Measurements from ENCODE around the gene TDRD9.

TDRD9 gene

DNA sequence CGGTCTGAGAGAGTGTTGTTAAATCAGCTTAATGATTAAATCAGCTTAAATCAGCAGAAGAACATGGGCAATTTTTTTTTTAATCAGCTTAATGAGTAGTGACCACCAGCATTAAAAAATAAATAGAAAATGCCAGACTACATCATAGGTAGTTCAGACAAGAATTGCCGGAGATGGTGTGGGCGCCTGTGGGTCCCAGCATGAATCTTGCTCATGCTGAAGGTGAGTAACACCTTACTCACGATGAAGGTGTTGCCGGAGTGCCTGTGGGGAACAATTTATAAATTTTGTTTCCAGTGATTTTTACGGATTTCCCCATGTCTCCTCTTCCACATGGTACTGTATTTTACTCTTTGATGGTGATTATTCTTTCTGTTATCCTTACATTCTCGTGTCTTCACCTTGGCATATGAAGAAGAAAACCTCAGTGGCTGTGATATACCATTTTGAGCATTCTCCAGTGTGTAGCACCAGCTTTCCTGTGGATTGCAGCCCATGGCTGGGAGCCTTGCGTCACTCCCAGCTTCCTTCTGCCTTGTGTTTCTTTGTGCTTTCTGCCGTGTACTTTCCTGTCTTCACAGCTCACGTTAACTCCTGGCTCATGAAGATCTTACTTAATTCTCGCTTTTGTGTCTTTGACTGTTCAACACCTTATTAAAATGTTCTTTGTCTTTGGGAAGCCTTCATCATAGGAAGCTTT is 4.7 kb downstream of the TDRD9 start:
- Histone ChIP-seq H3K36me3 (no peaks in the 10 kb centered on the region), H3K27ac (peak overlapping the region; percentile 91), H3K9me3 (no peaks in the 10 kb centered on the region), H3K4me1 (ENCODE audit: control insufficient read depth in 1 of 2, insufficient read depth in 1 of 2, low read depth in 1 of 2, low read length in 1 of 2) (peaks cover 68% of the 10 kb centered on the region in 2 experiments), H3K4me3 (ENCODE audit: low read depth in 1 of 2, low read length in 1 of 2) (peak overlapping the region; percentile 38 to 47), H3K27me3 (no peaks in the 10 kb centered on the region)
- no peak for TF ChIP-seq CTCF (IDR thresholded peaks at IDR 0.05)

DNA sequence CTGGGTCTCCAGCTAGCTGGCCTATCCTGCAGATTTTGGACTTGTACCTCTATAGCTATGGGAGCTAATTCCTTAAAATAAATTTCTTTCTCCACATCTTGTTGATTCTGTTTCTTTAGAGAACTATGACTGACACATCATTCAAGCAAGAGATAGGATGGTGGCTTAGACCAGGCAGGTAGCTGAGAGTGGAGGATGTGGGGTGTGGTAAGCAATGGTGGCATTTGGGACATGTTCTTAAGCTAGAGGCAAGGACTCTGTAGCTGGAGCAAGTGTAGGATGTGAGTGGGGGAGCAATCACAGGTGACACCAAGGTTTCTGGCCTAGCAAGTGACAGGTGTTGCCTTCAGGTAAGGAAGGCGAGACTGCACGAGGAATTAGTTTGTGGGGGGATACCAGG is 6.8 kb downstream of the TDRD9 start:
- peak overlapping the region; percentile 91 for H3K27ac ChIP-seq
- no peaks in the 10 kb centered on the region for H3K36me3 ChIP-seq
- no peaks in the 10 kb centered on the region for H3K9me3 ChIP-seq
- H3K4me3 ChIP-seq (ENCODE audit: low read depth in 1 of 2, low read length in 1 of 2): no peak overlapping the region
- TF ChIP-seq CTCF (IDR thresholded peaks at IDR 0.05): no peak
- no peaks in the 10 kb centered on the region for H3K27me3 ChIP-seq
- peaks cover 57 to 58% of the 10 kb centered on the region in 2 experiments for H3K4me1 ChIP-seq (ENCODE audit: control insufficient read depth in 1 of 2, insufficient read depth in 1 of 2, low read depth in 1 of 2, low read length in 1 of 2)

DNA sequence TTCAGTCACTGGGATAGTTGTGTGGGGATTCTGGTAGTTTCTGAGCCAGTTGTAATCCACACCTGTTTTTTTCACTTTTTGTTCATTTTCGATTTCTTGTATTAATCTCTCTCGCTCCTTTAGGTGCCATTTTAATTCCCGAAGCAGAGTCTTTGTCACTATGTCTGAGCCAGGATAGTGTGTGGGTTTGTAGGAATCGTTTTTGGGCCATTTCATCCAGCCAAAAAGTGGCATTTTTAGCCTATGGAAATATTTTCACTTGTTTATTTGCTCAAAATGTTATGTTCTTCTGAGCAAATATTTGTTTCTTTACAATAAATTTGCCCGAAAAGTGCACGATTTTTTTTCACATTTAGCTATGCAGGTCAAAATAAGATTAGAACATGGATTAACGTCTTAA is 13.2 kb downstream of the TDRD9 start:
- H3K9me3 ChIP-seq: no peaks in the 10 kb centered on the region
- TF ChIP-seq CTCF (IDR thresholded peaks at IDR 0.05): no peak
- H3K4me1 ChIP-seq (ENCODE audit: control insufficient read depth in 1 of 2, insufficient read depth in 1 of 2, low read depth in 1 of 2, low read length in 1 of 2): peaks cover 1% of the 10 kb centered on the region in 2 experiments
- no peak overlapping the region for H3K27ac ChIP-seq
- no peaks in the 10 kb centered on the region for H3K36me3 ChIP-seq
- H3K4me3 ChIP-seq (ENCODE audit: low read depth in 1 of 2, low read length in 1 of 2): no peak overlapping the region
- H3K27me3 ChIP-seq: no peaks in the 10 kb centered on the region

GRCh38 chr14:103941973-103942736 is 13.9 kb downstream of the TDRD9 start, which contains the start of gene RD3L:
TSS of gene RD3L (minus strand) at chr14:103942529. CDS start at chr14:103941695, 834 bp downstream.
- Histone ChIP-seq H3K27ac (no peak within 1 kb of the TSS), H3K4me1 (ENCODE audit: control insufficient read depth in 1 of 2, insufficient read depth in 1 of 2, low read depth in 1 of 2, low read length in 1 of 2) (peaks cover 2 to 7% of the 10 kb centered on the region in 2 experiments), H3K27me3 (no peaks in the 10 kb centered on the region), H3K4me3 (ENCODE audit: low read depth in 1 of 2, low read length in 1 of 2) (no peak within 1 kb of the TSS), H3K36me3 (no peaks in the 10 kb centered on the region), H3K9me3 (no peaks in the 10 kb centered on the region)
- no peak for TF ChIP-seq CTCF (IDR thresholded peaks at IDR 0.05)

DNA sequence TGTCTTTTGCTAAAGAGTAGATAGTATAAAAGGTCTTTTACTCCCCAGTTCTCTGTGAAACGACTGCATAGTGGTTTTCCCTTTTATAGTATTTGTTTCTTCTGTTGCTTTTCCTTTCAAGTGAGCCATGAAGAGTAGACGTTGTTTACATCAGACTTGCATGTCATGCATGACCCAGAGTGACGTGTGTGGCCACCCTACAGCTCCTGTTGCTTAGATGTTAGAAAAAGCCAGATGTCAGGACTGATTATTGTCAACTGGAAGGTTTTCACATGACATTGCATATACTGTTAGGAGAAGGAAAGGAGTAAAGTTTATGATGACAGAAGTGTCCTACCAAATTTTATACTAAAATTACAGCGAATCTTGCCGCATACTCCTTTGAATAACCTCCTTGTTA is 15.4 kb downstream of the TDRD9 start:
- Histone ChIP-seq H3K27me3 (no peaks in the 10 kb centered on the region), H3K27ac (no peak overlapping the region), H3K9me3 (no peaks in the 10 kb centered on the region), H3K36me3 (no peaks in the 10 kb centered on the region), H3K4me1 (ENCODE audit: control insufficient read depth in 1 of 2, insufficient read depth in 1 of 2, low read depth in 1 of 2, low read length in 1 of 2) (peaks cover 2 to 8% of the 10 kb centered on the region in 2 experiments), H3K4me3 (ENCODE audit: low read depth in 1 of 2, low read length in 1 of 2) (no peak overlapping the region)
- TF ChIP-seq CTCF (IDR thresholded peaks at IDR 0.05): no peak

Measured in neutrophil (primary cell).